PC-9 (cell line): ENCODE results near the gene DMXL1.

Experiments used
- CTCF ChIP-seq: fragments of 200-600 bp; sonication (generic); conservative IDR thresholded peaks from 2 replicates; pipeline ENCODE4 v1.6.1; 2017; ENCODE audit warnings: mixed run types, antibody characterized with exemption, mild to moderate bottlenecking, moderate library complexity
- EZH2 ChIP-seq: fragments of 200-600 bp; sonication (generic); IDR thresholded peaks from 2 replicates; pipeline ENCODE4 v1.8.0; 2017; ENCODE audit warnings: antibody characterized with exemption, low read depth

- TF ChIP-seq CTCF (no peak), EZH2 (no peak)
Observed at GRCh38 chr5:119033135-119033534, 37.8 kb upstream of the DMXL1 start.
